Fibroblast of lung (primary cell): Measurements from ENCODE around the gene GDF2. TPM values are rescaled to one million over a fixed set of nuclear protein-coding genes. Genes with fewer than 3 reads are reported as not detected.

Experiments
- DNase-seq, 2 donors: peaks; one replicate each; pipeline versions ENCODE4 v3.0.0 to v3.0.0-alpha.2; 2010; ENCODE audit warnings: low read depth in 2 of 2
- H2AFZ ChIP-seq: 2 replicates; pipeline ENCODE4 v1.5.1; 2012; ENCODE audit warnings: low read length, control low read depth, inconsistent platforms
- H3K27ac ChIP-seq: 2 replicates; pipeline ENCODE4 v1.5.1; 2011; ENCODE audit warnings: low read length, control low read depth; ENCODE audit not compliant: insufficient read depth
- H3K27me3 ChIP-seq: 2 replicates; pipeline ENCODE4 v1.5.1; 2011; ENCODE audit warnings: mild to moderate bottlenecking, low read length; ENCODE audit not compliant: control insufficient read depth, insufficient read depth
- H3K36me3 ChIP-seq: 2 replicates; pipeline ENCODE4 v1.5.1; 2011; ENCODE audit warnings: low read length; ENCODE audit not compliant: control insufficient read depth, insufficient read depth
- H3K4me1 ChIP-seq: 2 replicates; pipeline ENCODE4 v1.5.1; 2011; ENCODE audit warnings: low read length; ENCODE audit not compliant: control insufficient read depth, insufficient read depth; ENCODE audit errors: extremely low read depth
- H3K4me2 ChIP-seq: 2 replicates; pipeline ENCODE4 v1.5.1; 2011; ENCODE audit warnings: low read length, control low read depth; ENCODE audit not compliant: insufficient read depth; ENCODE audit errors: extremely low read depth
- H3K4me3 ChIP-seq, 4 experiments: fragments of 200-600 bp in 1 of 4; sonication (generic) in 1 of 4; replicated peaks in 1 of 4; 2 replicates each; pipeline ENCODE4 v1.5.1; 2011 to 2016; ENCODE audit warnings: low read length in 4 of 4, low read depth in 3 of 4, mild to moderate bottlenecking in 3 of 4, control low read depth in 2 of 4, inconsistent platforms in 1 of 4, mixed read lengths in 1 of 4; ENCODE audit not compliant: insufficient read depth in 1 of 4; ENCODE audit errors: control extremely low read depth in 1 of 4
- H3K79me2 ChIP-seq: 2 replicates; pipeline ENCODE4 v1.5.1; 2012; ENCODE audit warnings: mild to moderate bottlenecking, low read length, inconsistent platforms; ENCODE audit not compliant: control insufficient read depth, insufficient read depth
- H3K9ac ChIP-seq: 2 replicates; pipeline ENCODE4 v1.5.1; 2011; ENCODE audit warnings: mild to moderate bottlenecking, low read length, control low read depth; ENCODE audit not compliant: insufficient read depth
- H3K9me3 ChIP-seq: 2 replicates; pipeline ENCODE4 v1.5.1; 2012; ENCODE audit warnings: low read depth, low read length; ENCODE audit not compliant: control insufficient read depth, insufficient read depth
- H4K20me1 ChIP-seq: 2 replicates; pipeline ENCODE4 v1.5.1; 2011; ENCODE audit warnings: low read length; ENCODE audit not compliant: control insufficient read depth, insufficient read depth; ENCODE audit errors: extremely low read depth
- EZH2 ChIP-seq: IDR thresholded peaks from 2 replicates; pipeline ENCODE4 v1.5.1; 2012; ENCODE audit warnings: low read length, control low read depth, mild to moderate bottlenecking; ENCODE audit errors: missing control alignments
- polyA plus RNA-seq, 2 donors: library from polyadenylated mRNA; depleted of rRNA in 1 of 2; stranded (reverse) in 1 of 2; unstranded in 1 of 2; fragments of >200 nt; gene quantifications; 2 replicates each; pipeline ENCODE4 v1.2.1, GENCODE V29; 2011 to 2012; ENCODE audit warnings: missing spikeins in 1 of 2
- total RNA-seq: library from RNA; depleted of rRNA; stranded (reverse); fragments of >200 nt; gene quantifications from 2 replicates; pipeline ENCODE4 v1.2.1, GENCODE V29; 2014
- TF ChIP-seq, protein P1 (sequence below), 2 donors: IDR thresholded peaks in 1 of 2; conservative IDR thresholded peaks in 1 of 2; 1 replicate in 1 of 2; 2 replicates in 1 of 2; pipeline ENCODE4 v1.5.1; 2011 to 2012; ENCODE audit warnings: low read length in 2 of 2, control low read depth in 1 of 2, inconsistent platforms in 1 of 2, low read depth in 1 of 2, mild to moderate bottlenecking in 1 of 2

Gene GDF2
- total and polyA plus RNA-seq, 2 donors (not counting 1 experiment from before 2014, with no cell fraction given), result not detected

DNA sequence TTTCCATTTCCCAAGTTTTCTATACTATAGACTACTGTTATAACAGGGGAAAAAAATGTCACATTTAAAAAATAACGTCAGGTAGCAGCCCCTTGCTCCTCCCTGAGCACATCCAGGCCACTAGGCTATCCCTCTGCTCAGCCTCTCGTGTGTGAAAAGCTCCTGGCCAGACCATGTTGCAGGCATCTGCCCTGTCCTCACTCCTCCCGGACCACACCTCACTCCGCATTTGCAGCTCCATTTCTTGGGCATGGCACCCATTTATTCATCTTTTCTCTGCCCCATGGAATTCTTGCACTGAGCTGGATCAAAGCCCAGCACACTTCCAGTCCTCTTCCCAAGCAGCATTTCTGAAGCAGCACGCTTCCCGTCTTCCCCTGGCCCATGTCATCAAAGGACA is 1.4 kb upstream of the GDF2 start:
- H3K9me3 ChIP-seq, result no peaks in the 10 kb centered on the region
- H4K20me1 ChIP-seq, result no peaks in the 10 kb centered on the region
- no peak overlapping the region for H2AFZ ChIP-seq
- H3K4me2 ChIP-seq, result no peak overlapping the region
- no peaks in the 10 kb centered on the region for H3K4me1 ChIP-seq
- H3K27me3 ChIP-seq, result peaks cover 12% of the 10 kb centered on the region
- no peak for DNase-seq
- TF ChIP-seq, protein P1, sequence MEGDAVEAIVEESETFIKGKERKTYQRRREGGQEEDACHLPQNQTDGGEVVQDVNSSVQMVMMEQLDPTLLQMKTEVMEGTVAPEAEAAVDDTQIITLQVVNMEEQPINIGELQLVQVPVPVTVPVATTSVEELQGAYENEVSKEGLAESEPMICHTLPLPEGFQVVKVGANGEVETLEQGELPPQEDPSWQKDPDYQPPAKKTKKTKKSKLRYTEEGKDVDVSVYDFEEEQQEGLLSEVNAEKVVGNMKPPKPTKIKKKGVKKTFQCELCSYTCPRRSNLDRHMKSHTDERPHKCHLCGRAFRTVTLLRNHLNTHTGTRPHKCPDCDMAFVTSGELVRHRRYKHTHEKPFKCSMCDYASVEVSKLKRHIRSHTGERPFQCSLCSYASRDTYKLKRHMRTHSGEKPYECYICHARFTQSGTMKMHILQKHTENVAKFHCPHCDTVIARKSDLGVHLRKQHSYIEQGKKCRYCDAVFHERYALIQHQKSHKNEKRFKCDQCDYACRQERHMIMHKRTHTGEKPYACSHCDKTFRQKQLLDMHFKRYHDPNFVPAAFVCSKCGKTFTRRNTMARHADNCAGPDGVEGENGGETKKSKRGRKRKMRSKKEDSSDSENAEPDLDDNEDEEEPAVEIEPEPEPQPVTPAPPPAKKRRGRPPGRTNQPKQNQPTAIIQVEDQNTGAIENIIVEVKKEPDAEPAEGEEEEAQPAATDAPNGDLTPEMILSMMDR (conservative IDR thresholded peaks at IDR 0.05 in 1 of 2, IDR thresholded peaks at IDR 0.05 in 1 of 2; ENCODE audit: low read depth in 1 of 2, low read length in 2 of 2), result no peak
- TF ChIP-seq EZH2, result no peak
- no peak overlapping the region for H3K4me3 ChIP-seq
- H3K79me2 ChIP-seq, result no peaks in the 10 kb centered on the region
- no peaks in the 10 kb centered on the region for H3K36me3 ChIP-seq
- H3K27ac ChIP-seq, result no peak overlapping the region
- no peak overlapping the region for H3K9ac ChIP-seq

DNA sequence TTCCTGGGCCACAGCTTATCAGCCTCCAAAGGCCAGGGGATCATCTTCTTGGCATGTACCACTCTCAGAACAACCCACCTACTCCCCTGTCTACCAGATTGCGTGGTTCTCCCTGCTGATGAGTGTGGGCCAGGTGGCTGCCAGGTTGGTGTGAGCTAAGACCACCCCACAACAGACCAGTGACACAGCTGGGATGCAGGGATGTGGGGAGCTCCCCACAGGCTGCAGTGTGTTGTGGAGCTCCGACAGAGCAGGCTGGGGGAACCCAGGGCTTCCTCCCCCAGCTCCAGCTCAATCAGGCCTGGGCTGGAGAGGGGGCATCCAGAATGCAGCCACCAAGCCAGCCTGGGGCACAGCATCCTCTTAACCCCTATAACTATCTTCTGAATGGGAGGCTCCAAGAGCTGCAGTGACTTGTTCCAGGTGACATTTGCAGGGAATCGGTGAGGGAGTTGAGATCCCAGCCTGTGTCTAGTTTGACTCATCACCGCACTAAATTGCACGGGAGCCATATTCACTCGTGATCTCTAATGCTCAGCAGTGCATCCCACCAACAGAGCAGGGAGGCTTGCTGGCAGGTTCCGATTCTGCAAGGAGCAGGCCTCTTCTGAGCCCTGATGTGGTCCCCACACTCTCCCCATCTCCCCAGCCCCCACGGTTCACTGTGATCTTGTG is 596 bp upstream of the GDF2 start:
- Histone ChIP-seq H3K9ac (no peak overlapping the region), H3K27me3 (peaks cover 12% of the 10 kb centered on the region), H3K27ac (no peak overlapping the region), H3K9me3 (no peaks in the 10 kb centered on the region), H3K4me1 (no peaks in the 10 kb centered on the region), H4K20me1 (no peaks in the 10 kb centered on the region), H3K79me2 (no peaks in the 10 kb centered on the region), H2AFZ (no peak overlapping the region), H3K36me3 (no peaks in the 10 kb centered on the region), H3K4me2 (no peak overlapping the region), H3K4me3 (no peak overlapping the region)
- DNase-seq, result no peak
- TF ChIP-seq, protein P1 (conservative IDR thresholded peaks at IDR 0.05 in 1 of 2, IDR thresholded peaks at IDR 0.05 in 1 of 2; ENCODE audit: low read depth in 1 of 2, low read length in 2 of 2), result no peak
- TF ChIP-seq EZH2, result no peak

DNA sequence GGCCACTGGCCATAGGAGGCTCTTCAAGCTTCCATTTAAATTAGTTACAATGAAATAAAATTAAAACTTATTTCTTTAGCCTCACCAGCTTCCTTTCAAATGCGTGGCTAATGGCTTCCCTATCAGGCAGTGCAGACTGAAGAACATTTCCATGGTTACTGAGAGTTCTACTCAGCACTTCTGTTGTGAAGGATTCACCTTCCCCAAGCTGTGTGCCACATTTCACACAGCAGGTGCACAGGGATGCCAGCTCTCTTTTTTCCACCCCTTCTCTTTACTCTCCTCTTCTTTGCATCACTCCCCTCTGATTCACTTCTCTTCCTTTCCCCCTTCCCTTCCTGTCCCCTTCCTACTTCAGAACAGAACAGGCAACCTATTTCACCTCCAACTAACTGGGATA is 833 bp downstream of the GDF2 start:
- Histone ChIP-seq H3K36me3 (no peaks in the 10 kb centered on the region), H2AFZ (no peak overlapping the region), H3K4me1 (no peaks in the 10 kb centered on the region), H3K27me3 (peaks cover 12% of the 10 kb centered on the region), H4K20me1 (no peaks in the 10 kb centered on the region), H3K9ac (no peak overlapping the region), H3K4me3 (no peak overlapping the region), H3K27ac (no peak overlapping the region), H3K4me2 (no peak overlapping the region), H3K79me2 (no peaks in the 10 kb centered on the region), H3K9me3 (no peaks in the 10 kb centered on the region)
- TF ChIP-seq, protein P1 (conservative IDR thresholded peaks at IDR 0.05 in 1 of 2, IDR thresholded peaks at IDR 0.05 in 1 of 2; ENCODE audit: low read depth in 1 of 2, low read length in 2 of 2), result no peak
- TF ChIP-seq EZH2, result no peak
- DNase-seq, result no peak
